ENCODE results near the gene CCDC88C. TPM values are rescaled to one million over a fixed set of nuclear protein-coding genes. Genes with fewer than 3 reads are reported as not detected.

The CCDC88C gene
- total RNA-seq, 1 donor from 2014 or later, result 9.2 TPM

DNA sequence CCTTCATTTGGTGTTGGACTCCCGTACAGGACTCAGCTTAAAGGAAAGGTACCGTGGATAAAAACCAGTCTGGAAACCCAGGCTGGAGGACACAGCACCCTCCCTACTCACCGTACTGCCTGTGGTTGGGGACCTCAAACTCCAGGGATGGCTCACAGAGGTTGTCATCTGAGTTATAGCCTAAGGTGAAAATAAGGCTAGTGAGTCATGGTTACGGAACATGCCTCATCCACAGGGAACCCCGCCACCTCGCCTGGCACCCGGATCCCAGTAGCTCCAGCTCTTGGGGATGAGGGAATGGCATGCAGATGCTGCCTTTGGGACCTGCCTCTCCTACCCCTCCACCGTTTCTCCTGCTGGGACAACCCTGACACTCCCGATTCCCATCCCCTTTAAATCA, 136.3 kb downstream of the CCDC88C start:
- intact Hi-C loops (cut with DNase I), result no loop called here
- no peak overlapping the region for H3K4me3 ChIP-seq
- no peaks in the 10 kb centered on the region for H3K4me1 ChIP-seq
- H3K27ac ChIP-seq, result no peak overlapping the region
- no peak for DNase-seq (ENCODE audit: low spot score in 2 of 2)
- H3K27me3 ChIP-seq, result no peaks in the 10 kb centered on the region
- no peaks in the 10 kb centered on the region for H3K36me3 ChIP-seq
- H3K9me3 ChIP-seq, result no peaks in the 10 kb centered on the region
- TF ChIP-seq, protein P1, sequence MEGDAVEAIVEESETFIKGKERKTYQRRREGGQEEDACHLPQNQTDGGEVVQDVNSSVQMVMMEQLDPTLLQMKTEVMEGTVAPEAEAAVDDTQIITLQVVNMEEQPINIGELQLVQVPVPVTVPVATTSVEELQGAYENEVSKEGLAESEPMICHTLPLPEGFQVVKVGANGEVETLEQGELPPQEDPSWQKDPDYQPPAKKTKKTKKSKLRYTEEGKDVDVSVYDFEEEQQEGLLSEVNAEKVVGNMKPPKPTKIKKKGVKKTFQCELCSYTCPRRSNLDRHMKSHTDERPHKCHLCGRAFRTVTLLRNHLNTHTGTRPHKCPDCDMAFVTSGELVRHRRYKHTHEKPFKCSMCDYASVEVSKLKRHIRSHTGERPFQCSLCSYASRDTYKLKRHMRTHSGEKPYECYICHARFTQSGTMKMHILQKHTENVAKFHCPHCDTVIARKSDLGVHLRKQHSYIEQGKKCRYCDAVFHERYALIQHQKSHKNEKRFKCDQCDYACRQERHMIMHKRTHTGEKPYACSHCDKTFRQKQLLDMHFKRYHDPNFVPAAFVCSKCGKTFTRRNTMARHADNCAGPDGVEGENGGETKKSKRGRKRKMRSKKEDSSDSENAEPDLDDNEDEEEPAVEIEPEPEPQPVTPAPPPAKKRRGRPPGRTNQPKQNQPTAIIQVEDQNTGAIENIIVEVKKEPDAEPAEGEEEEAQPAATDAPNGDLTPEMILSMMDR (IDR thresholded peaks at IDR 0.05), result no peak

- no peak for DNase-seq (ENCODE audit: low spot score in 2 of 2)
- TF ChIP-seq, protein P1 (IDR thresholded peaks at IDR 0.05), result no peak
- intact Hi-C loops (cut with DNase I), result no loop called here
These were observed 137.5 kb downstream of the CCDC88C start for GRCh38 chr14:91280129-91280528.

DNA sequence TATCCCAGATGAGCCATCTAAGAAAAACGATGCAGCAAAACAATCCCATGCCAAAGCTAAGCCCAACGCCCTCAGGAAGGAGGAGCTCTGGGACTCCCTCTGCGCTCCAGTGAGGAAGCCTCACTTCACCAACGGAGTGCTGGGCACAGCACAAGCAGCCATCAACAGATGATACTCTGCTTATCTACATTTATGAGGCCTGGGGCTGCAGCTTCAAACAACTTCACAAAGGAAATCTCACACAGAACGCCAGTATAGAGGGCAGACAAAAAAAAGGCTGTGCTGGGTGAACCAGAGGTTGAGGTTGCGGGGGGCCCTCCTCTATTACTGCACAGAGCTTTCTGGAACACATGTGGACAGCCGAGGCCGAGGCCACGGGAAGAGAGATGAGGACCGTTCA, 138.3 kb downstream of the CCDC88C start:
- no peak overlapping the region for H3K4me3 ChIP-seq
- no peaks in the 10 kb centered on the region for H3K9me3 ChIP-seq
- H3K4me1 ChIP-seq, result no peaks in the 10 kb centered on the region
- H3K27ac ChIP-seq, result no peak overlapping the region
- intact Hi-C loops (cut with DNase I), result no loop called here
- TF ChIP-seq, protein P1 (IDR thresholded peaks at IDR 0.05), result no peak
- H3K27me3 ChIP-seq, result no peaks in the 10 kb centered on the region
- no peak for DNase-seq (ENCODE audit: low spot score in 2 of 2)
- no peaks in the 10 kb centered on the region for H3K36me3 ChIP-seq

More at GRCh38 chr14:91280129-91280528, 137.5 kb downstream of the CCDC88C start:
- Histone ChIP-seq H3K27me3 (no peaks in the 10 kb centered on the region), H3K9me3 (no peaks in the 10 kb centered on the region), H3K4me3 (no peak overlapping the region), H3K36me3 (no peaks in the 10 kb centered on the region), H3K27ac (no peak overlapping the region), H3K4me1 (no peaks in the 10 kb centered on the region)

DNA sequence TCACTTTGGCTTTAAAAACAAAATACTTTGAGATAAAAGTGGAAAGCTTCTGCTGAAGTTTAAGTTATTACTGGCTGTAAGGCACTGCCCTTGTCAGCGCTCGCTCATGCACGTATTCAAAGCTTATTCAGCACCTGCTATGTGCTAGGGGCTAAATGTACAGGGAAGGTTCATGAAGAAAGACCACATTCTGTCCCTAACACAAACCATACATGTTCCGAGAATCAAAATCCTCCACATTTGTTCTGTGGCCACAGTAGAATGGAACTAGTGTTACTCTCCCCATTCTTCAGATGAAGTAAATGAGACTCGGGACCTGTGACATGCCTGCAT, 139.3 kb downstream of the CCDC88C start:
- no peak overlapping the region for H3K27ac ChIP-seq
- intact Hi-C loops (cut with DNase I), result no loop called here
- no peaks in the 10 kb centered on the region for H3K9me3 ChIP-seq
- H3K36me3 ChIP-seq, result no peaks in the 10 kb centered on the region
- peak overlapping the region in 1 of 2 donors; percentile 17 for H3K4me3 ChIP-seq
- no peaks in the 10 kb centered on the region for H3K27me3 ChIP-seq
- TF ChIP-seq, protein P1 (IDR thresholded peaks at IDR 0.05), result no peak
- DNase-seq (ENCODE audit: low spot score in 2 of 2), result no peak
- H3K4me1 ChIP-seq, result no peaks in the 10 kb centered on the region

DNA sequence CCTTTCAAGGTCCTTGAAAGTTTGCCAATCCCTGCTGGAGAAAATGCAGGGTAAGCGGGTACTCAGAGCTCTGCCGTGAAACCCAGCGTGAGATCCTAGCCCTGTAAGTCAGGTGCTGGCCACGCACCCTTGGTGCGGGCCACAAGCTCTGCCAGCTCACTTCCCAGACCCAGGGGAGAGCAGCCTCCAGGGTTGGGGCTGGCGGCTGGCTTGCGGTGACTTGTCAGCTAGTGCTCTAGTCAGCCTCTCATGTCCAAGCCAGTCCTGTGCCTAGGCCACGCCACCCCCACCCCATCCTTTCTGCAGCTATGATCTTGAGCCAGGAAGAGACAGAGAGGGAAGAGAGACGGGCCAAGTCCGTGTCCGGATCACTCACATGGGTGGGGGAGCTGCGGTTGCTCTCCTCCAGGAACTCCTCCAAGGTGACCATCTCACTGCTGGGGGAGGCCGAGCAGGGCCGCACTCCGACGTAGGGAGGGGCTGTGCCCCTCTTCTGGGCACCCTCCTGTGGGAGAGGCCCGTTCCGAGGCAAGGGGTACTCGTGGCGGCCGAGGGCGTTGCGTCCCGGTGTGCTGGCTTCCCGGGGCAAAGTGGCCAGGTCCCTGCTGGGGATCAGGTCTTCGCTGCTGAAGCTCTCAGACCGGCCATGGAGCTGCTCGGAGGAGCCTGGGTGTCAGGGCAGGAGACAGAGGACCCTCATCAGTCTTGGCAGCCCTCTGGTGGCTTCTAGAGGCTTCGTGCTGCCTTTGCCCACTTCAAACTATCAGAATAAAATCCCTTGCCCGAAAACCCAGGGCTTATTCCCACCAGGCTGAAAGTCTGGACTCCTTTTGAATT, 139.9 kb downstream of the CCDC88C start:
- no peak for DNase-seq (ENCODE audit: low spot score in 2 of 2)
- Histone ChIP-seq H3K4me1 (no peaks in the 10 kb centered on the region), H3K9me3 (no peaks in the 10 kb centered on the region), H3K4me3 (peak overlapping the region in 1 of 2 donors; percentile 17), H3K27me3 (no peaks in the 10 kb centered on the region), H3K36me3 (no peaks in the 10 kb centered on the region), H3K27ac (no peak overlapping the region)
- TF ChIP-seq, protein P1 (IDR thresholded peaks at IDR 0.05), result no peak
- intact Hi-C loops (cut with DNase I), result no loop called here

Data from ascending aorta (tissue), 2 donors.